MM.1S (cell line): Measurements from ENCODE around the gene BCOR.

Experiments
- DNase-seq: peaks from one replicate; pipeline ENCODE4 v3.0.0-alpha.2; 2015
- H2AFZ ChIP-seq: fragments of 300-600 bp; sonication (generic); 2 replicates; pipeline ENCODE4 v1.6.0; 2016; ENCODE audit warnings: antibody characterized with exemption, low read length
- H3F3A ChIP-seq: fragments of 300-600 bp; sonication (generic); 2 replicates; pipeline ENCODE4 v1.6.1; 2016; ENCODE audit warnings: mild to moderate bottlenecking, antibody characterized with exemption, low read length, moderate library complexity, mixed read lengths; ENCODE audit not compliant: insufficient read depth
- H3K27ac ChIP-seq: fragments of 300-600 bp; sonication (generic); 2 replicates; pipeline ENCODE4 v1.5.1; 2016; ENCODE audit warnings: mild to moderate bottlenecking, low read length
- H3K27me3 ChIP-seq: fragments of 300-600 bp; sonication (generic); replicated peaks from 2 replicates; pipeline ENCODE4 v1.6.0; 2016; ENCODE audit warnings: low read length; ENCODE audit not compliant: insufficient read depth
- H3K36me3 ChIP-seq: fragments of 300-600 bp; sonication (generic); replicated peaks from 2 replicates; pipeline ENCODE4 v1.6.1; 2016; ENCODE audit warnings: mild to moderate bottlenecking, low read length, mixed read lengths; ENCODE audit not compliant: insufficient read depth
- H3K4me1 ChIP-seq: fragments of 300-600 bp; sonication (generic); 2 replicates; pipeline ENCODE4 v1.6.1; 2016; ENCODE audit warnings: low read length, mixed read lengths
- H3K4me2 ChIP-seq: fragments of 300-600 bp; sonication (generic); 2 replicates; pipeline ENCODE4 v1.6.0; 2016; ENCODE audit warnings: low read depth, low read length
- H3K4me3 ChIP-seq: fragments of 300-600 bp; sonication (generic); 2 replicates; pipeline ENCODE4 v1.5.1; 2016; ENCODE audit warnings: low read length, mixed read lengths
- H3K79me2 ChIP-seq: fragments of 300-600 bp; sonication (generic); 2 replicates; pipeline ENCODE4 v1.6.1; 2016; ENCODE audit warnings: mixed run types, low read length, mixed read lengths
- H3K9ac ChIP-seq: fragments of 300-600 bp; sonication (generic); 2 replicates; pipeline ENCODE4 v1.6.1; 2016; ENCODE audit warnings: low read length, mixed read lengths
- H3K9me2 ChIP-seq: fragments of 300-600 bp; sonication (generic); replicated peaks from 2 replicates; pipeline ENCODE4 v1.6.1; 2016; ENCODE audit warnings: mild to moderate bottlenecking, low read length, mixed read lengths; ENCODE audit not compliant: insufficient read depth
- H3K9me3 ChIP-seq: fragments of 300-600 bp; sonication (generic); replicated peaks from 2 replicates; pipeline ENCODE4 v1.6.1; 2016; ENCODE audit warnings: mild to moderate bottlenecking, low read length, mixed read lengths; ENCODE audit not compliant: insufficient read depth
- H4K20me1 ChIP-seq: fragments of 300-600 bp; sonication (generic); 2 replicates; pipeline ENCODE4 v1.6.1; 2016; ENCODE audit warnings: mild to moderate bottlenecking, low read length, moderate library complexity, mixed read lengths; ENCODE audit not compliant: insufficient read depth
- EZH2 ChIP-seq: fragments of 300-600 bp; sonication (generic); optimal IDR thresholded peaks from 2 replicates; pipeline ENCODE3; 2017; ENCODE audit warnings: low read depth, mild to moderate bottlenecking, antibody characterized with exemption, low read length, mixed read lengths
- EZH2phosphoT487 ChIP-seq: fragments of 300-600 bp; sonication (generic); IDR thresholded peaks from 2 replicates; pipeline ENCODE4 v1.6.1; 2018; ENCODE audit warnings: antibody characterized with exemption, low read length
- TF ChIP-seq, protein P1 (sequence below): fragments of 300-600 bp; sonication (generic); IDR thresholded peaks from 2 replicates; pipeline ENCODE4 v1.5.1; 2016; ENCODE audit warnings: antibody characterized with exemption, low read length, mixed read lengths

The BCOR gene

DNA sequence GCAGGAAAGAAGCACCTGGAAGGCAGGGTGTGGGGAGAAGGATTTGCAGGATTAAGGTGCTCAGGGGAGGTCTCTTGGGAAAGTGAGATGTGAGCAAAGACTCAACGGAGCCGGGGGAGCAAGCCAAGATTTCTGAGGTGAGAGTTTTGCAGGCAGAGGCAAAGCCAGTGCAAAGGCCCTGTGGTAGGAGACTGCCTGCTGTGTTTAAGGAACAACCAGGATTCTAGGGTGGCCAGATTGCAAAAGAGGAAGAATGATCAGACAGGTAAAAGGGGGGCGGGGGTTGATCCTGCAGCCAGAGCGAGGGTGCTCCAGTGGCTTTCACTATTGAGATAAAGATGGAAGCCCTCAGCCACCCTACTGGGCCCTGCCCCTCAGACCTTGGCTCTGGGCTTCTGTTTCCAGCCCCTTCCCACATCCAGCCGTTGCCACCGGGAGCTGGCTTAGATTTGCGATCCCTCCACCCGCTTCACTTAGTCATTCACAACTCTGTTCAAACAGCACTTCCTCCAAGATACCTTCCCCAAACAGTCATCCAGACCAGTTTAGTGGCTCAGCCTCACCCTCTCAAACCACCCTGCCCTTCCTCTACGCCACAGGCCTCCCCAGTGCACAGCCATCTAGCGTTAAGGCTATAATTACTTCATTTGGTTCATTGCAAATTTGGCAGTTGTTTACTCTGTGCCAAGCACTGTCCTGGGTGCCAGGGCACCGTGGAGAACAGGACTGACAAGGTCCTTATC is 23.3 kb upstream of the BCOR start:
- no peaks in the 10 kb centered on the region for H3K9me3 ChIP-seq
- H3K27ac ChIP-seq, result no peak overlapping the region
- no peaks in the 10 kb centered on the region for H3F3A ChIP-seq
- no peaks in the 10 kb centered on the region for H3K27me3 ChIP-seq
- no peak overlapping the region for H3K4me3 ChIP-seq
- TF ChIP-seq, protein P1, sequence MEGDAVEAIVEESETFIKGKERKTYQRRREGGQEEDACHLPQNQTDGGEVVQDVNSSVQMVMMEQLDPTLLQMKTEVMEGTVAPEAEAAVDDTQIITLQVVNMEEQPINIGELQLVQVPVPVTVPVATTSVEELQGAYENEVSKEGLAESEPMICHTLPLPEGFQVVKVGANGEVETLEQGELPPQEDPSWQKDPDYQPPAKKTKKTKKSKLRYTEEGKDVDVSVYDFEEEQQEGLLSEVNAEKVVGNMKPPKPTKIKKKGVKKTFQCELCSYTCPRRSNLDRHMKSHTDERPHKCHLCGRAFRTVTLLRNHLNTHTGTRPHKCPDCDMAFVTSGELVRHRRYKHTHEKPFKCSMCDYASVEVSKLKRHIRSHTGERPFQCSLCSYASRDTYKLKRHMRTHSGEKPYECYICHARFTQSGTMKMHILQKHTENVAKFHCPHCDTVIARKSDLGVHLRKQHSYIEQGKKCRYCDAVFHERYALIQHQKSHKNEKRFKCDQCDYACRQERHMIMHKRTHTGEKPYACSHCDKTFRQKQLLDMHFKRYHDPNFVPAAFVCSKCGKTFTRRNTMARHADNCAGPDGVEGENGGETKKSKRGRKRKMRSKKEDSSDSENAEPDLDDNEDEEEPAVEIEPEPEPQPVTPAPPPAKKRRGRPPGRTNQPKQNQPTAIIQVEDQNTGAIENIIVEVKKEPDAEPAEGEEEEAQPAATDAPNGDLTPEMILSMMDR, result no peak
- TF ChIP-seq EZH2, result no peak
- no peak for TF ChIP-seq EZH2phosphoT487
- no peak overlapping the region for H3K4me2 ChIP-seq
- H3K9me2 ChIP-seq, result no peaks in the 10 kb centered on the region
- H3K4me1 ChIP-seq, result no peaks in the 10 kb centered on the region
- no peak overlapping the region for H3K9ac ChIP-seq
- H2AFZ ChIP-seq, result no peak overlapping the region
- no peaks in the 10 kb centered on the region for H3K36me3 ChIP-seq
- H4K20me1 ChIP-seq, result no peaks in the 10 kb centered on the region
- H3K79me2 ChIP-seq, result no peaks in the 10 kb centered on the region
- no peak for DNase-seq

DNA sequence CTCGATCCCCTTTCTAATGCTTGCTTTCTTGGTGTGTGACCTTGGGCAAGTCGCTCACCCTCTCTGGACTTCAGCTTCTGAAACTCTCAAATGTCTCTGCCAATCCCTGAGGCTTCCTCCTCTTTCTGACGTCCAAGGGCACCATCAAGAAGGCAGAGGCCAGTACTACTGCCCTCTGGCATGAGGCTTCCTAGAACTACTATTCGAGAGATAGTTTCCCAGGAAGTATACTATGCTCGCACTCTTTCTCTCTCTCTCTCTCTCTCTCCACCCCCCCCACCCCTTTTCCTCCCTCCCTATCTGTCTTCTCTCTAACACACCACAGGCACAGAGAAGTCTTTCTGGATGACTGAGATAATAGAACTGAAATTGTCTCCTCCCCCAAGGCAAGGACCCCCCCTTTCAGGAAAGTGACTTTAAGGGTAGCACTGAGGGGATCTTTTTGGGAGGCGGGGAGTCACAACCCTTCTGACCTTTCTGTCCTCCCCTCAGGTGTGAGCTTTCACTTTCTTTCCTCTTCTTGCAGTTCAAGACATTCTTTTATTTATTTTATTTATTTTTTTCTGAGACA is 20.0 kb upstream of the BCOR start:
- no peaks in the 10 kb centered on the region for H3K36me3 ChIP-seq
- no peaks in the 10 kb centered on the region for H3F3A ChIP-seq
- H3K9me3 ChIP-seq, result no peaks in the 10 kb centered on the region
- no peak overlapping the region for H3K9ac ChIP-seq
- no peaks in the 10 kb centered on the region for H3K79me2 ChIP-seq
- no peak for DNase-seq
- H3K4me2 ChIP-seq, result no peak overlapping the region
- H3K27ac ChIP-seq, result no peak overlapping the region
- H2AFZ ChIP-seq, result no peak overlapping the region
- H3K4me3 ChIP-seq, result no peak overlapping the region
- TF ChIP-seq EZH2 (no peak), EZH2phosphoT487 (no peak)
- TF ChIP-seq, protein P1, result no peak
- H3K27me3 ChIP-seq, result no peaks in the 10 kb centered on the region
- no peaks in the 10 kb centered on the region for H4K20me1 ChIP-seq
- no peaks in the 10 kb centered on the region for H3K4me1 ChIP-seq
- H3K9me2 ChIP-seq, result no peaks in the 10 kb centered on the region

DNA sequence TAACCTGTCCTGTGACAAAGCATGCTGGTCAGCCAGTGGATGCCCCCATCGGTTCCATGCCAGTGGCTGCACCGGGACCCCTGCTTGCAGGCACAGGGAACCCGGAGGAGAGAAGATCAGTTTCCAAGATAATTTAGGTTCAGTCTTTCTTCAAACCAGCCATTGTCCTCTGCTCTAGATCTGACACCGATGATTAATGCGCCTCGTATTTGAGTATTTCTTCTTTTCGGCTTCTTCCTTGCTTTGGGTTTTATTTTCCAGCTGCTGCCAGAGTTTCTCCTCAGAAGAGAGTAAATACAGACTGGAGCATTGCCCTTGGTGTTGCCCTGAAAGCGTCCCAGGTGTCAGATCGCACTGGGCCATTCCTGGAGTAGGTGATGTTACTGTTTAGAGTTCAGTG is 19.2 kb upstream of the BCOR start:
- no peak overlapping the region for H3K9ac ChIP-seq
- H4K20me1 ChIP-seq, result no peaks in the 10 kb centered on the region
- no peak for TF ChIP-seq EZH2
- no peak for TF ChIP-seq EZH2phosphoT487
- TF ChIP-seq, protein P1, result no peak

More for the DNA sequence above, 19.2 kb upstream of the BCOR start:
- H3K4me3 ChIP-seq, result no peak overlapping the region
- no peaks in the 10 kb centered on the region for H3K9me3 ChIP-seq
- no peaks in the 10 kb centered on the region for H3K9me2 ChIP-seq
- DNase-seq, result no peak
- no peaks in the 10 kb centered on the region for H3K36me3 ChIP-seq
- no peak overlapping the region for H2AFZ ChIP-seq
- no peak overlapping the region for H3K27ac ChIP-seq
- H3F3A ChIP-seq, result no peaks in the 10 kb centered on the region
- H3K4me1 ChIP-seq, result no peaks in the 10 kb centered on the region
- no peaks in the 10 kb centered on the region for H3K27me3 ChIP-seq
- no peaks in the 10 kb centered on the region for H3K79me2 ChIP-seq
- H3K4me2 ChIP-seq, result no peak overlapping the region
